ENCODE data around the gene LGALS12.

Gene LGALS12

DNA sequence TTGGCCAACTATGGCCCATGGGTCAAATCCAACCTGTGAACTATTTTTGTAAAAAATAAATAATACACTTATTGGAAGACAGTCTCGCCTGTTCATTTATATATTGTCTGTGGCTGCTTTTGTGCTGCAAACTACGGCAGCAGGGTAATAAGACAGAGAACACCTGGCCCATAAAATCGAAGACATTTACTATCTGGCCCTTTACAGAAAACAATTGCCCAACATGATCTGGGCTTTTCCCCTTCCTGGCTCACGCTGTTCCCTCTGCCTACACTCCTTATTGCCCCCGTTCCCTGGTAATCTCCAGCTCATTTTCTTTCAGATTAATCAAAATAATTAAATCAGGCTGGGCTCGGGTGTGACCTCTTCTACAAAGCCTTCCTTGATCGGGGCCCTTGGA, 51.7 kb downstream of the LGALS12 start:
- no peak for ATAC-seq
- TF ChIP-seq PATZ1 (CRISPR knock-in tag; IDR thresholded peaks at IDR 0.05; ENCODE audit: borderline replicate concordance), result no peak
- no peak for TF ChIP-seq ESRRG (CRISPR knock-in tag; IDR thresholded peaks at IDR 0.05)
- no peak for TF ChIP-seq OSR1 (CRISPR knock-in tag; IDR thresholded peaks at IDR 0.05)
- TF ChIP-seq PPARA (CRISPR knock-in tag; IDR thresholded peaks at IDR 0.05; ENCODE audit: borderline replicate concordance), result no peak
- TF ChIP-seq, protein P1, sequence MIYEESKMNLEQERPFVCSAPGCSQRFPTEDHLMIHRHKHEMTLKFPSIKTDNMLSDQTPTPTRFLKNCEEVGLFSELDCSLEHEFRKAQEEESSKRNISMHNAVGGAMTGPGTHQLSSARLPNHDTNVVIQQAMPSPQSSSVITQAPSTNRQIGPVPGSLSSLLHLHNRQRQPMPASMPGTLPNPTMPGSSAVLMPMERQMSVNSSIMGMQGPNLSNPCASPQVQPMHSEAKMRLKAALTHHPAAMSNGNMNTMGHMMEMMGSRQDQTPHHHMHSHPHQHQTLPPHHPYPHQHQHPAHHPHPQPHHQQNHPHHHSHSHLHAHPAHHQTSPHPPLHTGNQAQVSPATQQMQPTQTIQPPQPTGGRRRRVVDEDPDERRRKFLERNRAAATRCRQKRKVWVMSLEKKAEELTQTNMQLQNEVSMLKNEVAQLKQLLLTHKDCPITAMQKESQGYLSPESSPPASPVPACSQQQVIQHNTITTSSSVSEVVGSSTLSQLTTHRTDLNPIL (CRISPR knock-in tag; IDR thresholded peaks at IDR 0.05; ENCODE audit: low read depth), result no peak
- no peak for TF ChIP-seq SNAI2 (CRISPR knock-in tag; IDR thresholded peaks at IDR 0.05)
- no peak for TF ChIP-seq ZNF8 (CRISPR knock-in tag; IDR thresholded peaks at IDR 0.05)
- TF ChIP-seq GLIS3 (CRISPR knock-in tag; IDR thresholded peaks at IDR 0.05), result no peak
- TF ChIP-seq ZFP30 (CRISPR knock-in tag; IDR thresholded peaks at IDR 0.05), result no peak
- TF ChIP-seq ZFP3 (CRISPR knock-in tag; IDR thresholded peaks at IDR 0.05), result no peak
- no peak for TF ChIP-seq TSHZ2 (CRISPR knock-in tag; IDR thresholded peaks at IDR 0.05)
- TF ChIP-seq ZNF565 (CRISPR knock-in tag; conservative IDR thresholded peaks at IDR 0.05; ENCODE audit: low read depth), result no peak
- no peak for TF ChIP-seq ISL1 (CRISPR knock-in tag; IDR thresholded peaks at IDR 0.05)
- no peak for TF ChIP-seq ARNTL (CRISPR knock-in tag; IDR thresholded peaks at IDR 0.05; ENCODE audit: borderline replicate concordance, low read depth)
- TF ChIP-seq ZNF70 (CRISPR knock-in tag; IDR thresholded peaks at IDR 0.05), result no peak
- TF ChIP-seq RARB (CRISPR knock-in tag; IDR thresholded peaks at IDR 0.05), result no peak
- TF ChIP-seq CSDC2 (CRISPR knock-in tag; IDR thresholded peaks at IDR 0.05), result no peak
- TF ChIP-seq BACH2 (CRISPR knock-in tag; IDR thresholded peaks at IDR 0.05; ENCODE audit: borderline replicate concordance), result no peak
- no peak for TF ChIP-seq TCF4 (CRISPR knock-in tag; IDR thresholded peaks at IDR 0.05; ENCODE audit: borderline replicate concordance)

GRCh38 chr11:63558459-63559157, 52.7 kb downstream of the LGALS12 start:
- no peak for TF ChIP-seq SNAI2 (CRISPR knock-in tag; IDR thresholded peaks at IDR 0.05)
- no peak for TF ChIP-seq OSR1 (CRISPR knock-in tag; IDR thresholded peaks at IDR 0.05)
- ATAC-seq, result no peak

DNA sequence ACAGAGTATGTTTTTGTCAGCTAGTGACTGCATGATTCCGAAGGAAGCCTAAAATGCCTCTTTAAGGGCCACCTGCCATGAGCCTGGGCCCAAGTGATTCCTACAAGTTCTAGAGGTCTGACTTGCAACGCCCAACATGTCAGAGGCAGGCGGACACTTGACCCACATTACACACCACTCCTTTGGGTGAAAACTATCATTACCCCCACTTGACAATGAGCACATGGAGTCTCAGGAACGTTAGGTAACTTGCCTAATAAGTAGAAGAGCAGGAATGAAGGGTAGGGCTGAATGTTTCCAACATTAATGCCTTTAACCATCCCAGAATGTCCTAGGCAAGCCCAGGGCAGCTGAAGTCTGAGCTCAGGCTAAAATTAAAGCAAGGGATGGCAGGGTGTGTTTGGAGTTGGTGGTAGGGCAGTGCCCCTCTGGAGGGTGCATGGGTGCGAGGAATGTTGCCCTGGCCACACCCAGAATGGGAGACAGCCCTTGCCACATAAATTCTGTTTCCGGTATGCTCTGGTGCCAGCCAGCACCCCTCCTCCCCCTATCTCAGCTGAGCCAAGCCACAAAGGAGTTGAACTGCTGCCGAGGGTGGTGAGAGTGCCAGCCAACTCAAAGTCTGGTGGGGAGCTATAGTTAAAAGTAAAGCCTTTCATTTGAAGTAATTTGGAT, 54.8 kb downstream of the LGALS12 start:
- ATAC-seq, result peak; percentile 48; the same call in 2 of the 3 replicates
- no peak for TF ChIP-seq CSDC2 (CRISPR knock-in tag; IDR thresholded peaks at IDR 0.05)

DNA sequence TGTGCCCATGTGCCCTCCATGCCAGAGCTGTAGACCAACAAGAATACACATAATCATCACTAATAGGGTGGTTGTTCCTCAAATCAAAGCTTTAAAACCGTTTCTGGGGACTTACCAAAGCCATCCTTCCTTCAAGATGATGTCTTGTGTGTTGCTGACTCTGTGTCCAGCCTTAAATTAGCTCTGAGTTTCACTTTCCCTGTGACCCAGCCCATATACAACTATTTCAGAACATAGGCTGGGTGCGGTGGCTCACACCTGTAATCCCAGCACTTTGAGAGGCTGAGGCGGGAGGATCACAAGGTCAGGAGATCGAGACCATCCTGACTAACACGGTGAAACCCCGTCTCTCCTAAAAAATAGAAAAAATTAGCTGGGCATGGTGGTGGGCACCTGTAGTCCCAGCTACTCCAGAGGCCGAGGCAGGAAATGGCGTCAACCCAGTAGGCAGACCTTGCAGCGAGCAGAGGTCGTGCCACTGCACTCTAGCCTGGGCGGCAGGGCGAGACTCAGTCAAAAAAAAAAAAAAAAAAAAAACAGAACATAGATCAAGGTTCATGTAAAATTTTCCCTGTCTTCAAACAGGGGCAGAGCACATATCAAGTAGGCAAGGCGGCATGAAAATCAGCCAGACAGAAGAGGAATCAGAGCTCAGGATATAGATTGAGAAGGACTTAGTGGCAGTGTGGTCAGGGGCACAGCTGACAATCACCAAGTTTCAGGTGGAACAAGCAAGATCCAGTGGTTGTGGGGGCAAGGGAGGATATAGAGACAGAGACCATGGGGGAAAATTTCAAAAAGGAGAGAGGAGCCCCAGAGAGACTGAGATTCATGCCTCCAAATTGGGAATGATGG, 57.5 kb downstream of the LGALS12 start, which contains the start of gene PLAAT2:
PLAAT2 (minus strand) TSS at position 179 of the 855 bp plus-strand sequence; CDS start at position 124, 55 bp downstream.
- ATAC-seq, result no peak
- TF ChIP-seq ZFP30 (CRISPR knock-in tag; IDR thresholded peaks at IDR 0.05) (no peak), ZNF565 (CRISPR knock-in tag; conservative IDR thresholded peaks at IDR 0.05; ENCODE audit: low read depth) (no peak), TOX (CRISPR knock-in tag; IDR thresholded peaks at IDR 0.05; ENCODE audit: borderline replicate concordance) (no peak), TCF4 (CRISPR knock-in tag; IDR thresholded peaks at IDR 0.05; ENCODE audit: borderline replicate concordance) (no peak), TSHZ2 (CRISPR knock-in tag; IDR thresholded peaks at IDR 0.05) (no peak), ESRRG (CRISPR knock-in tag; IDR thresholded peaks at IDR 0.05) (no peak), PATZ1 (CRISPR knock-in tag; IDR thresholded peaks at IDR 0.05; ENCODE audit: borderline replicate concordance) (no peak), RARB (CRISPR knock-in tag; IDR thresholded peaks at IDR 0.05) (no peak), CSDC2 (CRISPR knock-in tag; IDR thresholded peaks at IDR 0.05) (no peak), ZFP3 (CRISPR knock-in tag; IDR thresholded peaks at IDR 0.05) (no peak), ZNF8 (CRISPR knock-in tag; IDR thresholded peaks at IDR 0.05) (no peak), ISL1 (CRISPR knock-in tag; IDR thresholded peaks at IDR 0.05) (no peak), PPARA (CRISPR knock-in tag; IDR thresholded peaks at IDR 0.05; ENCODE audit: borderline replicate concordance) (no peak)
- TF ChIP-seq, protein P1 (CRISPR knock-in tag; IDR thresholded peaks at IDR 0.05; ENCODE audit: low read depth), result no peak

Data from SK-N-SH treated with all-trans-retinoic acid at 6 μM for 48 hours (cell line).